GM10847 (cell line): Measurements from ENCODE around the gene NBPF4.

ENCODE experiments used
- POLR2A ChIP-seq: IDR thresholded peaks from 2 replicates; pipeline ENCODE4 v1.6.1; 2011; ENCODE audit not compliant: insufficient read length; ENCODE audit errors: extremely low read depth

NBPF4 gene

DNA sequence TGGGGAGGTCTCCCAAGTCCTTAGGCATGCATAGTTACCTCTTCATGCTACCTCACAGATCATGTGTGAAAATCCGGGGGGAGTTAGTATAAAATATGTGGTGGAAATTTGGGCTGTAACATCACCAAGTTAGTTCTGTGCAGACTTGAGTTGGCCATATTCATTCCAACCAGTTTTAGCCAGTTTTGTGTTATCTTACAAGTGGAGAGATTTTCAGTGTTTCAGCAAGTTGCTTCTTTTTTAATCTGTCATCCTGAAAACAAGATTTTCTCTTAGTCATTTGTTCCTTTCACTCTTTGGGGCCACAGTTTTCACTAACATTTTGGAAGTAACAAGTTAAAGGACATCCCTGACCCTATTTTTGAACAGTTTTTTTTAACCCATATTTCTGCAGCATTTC lies 55.1 kb downstream of the NBPF4 start:
- TF ChIP-seq POLR2A = no peak

GRCh38 chr1:108182959-108183700 lies 60.7 kb downstream of the NBPF4 start:
- no peak for TF ChIP-seq POLR2A

GRCh38 chr1:108179018-108179417 lies 64.9 kb downstream of the NBPF4 start:
- no peak for TF ChIP-seq POLR2A
